ENCODE results near the gene HES7. TPM values are rescaled to one million over a fixed set of nuclear protein-coding genes. Genes with fewer than 3 reads are reported as not detected.
A peak's percentile ranks its signal among the peaks of the same experiment; 100 is the strongest.
"Not testable (repeated sequence)": the region's sequence is repeated elsewhere in the genome, so short reads cannot be mapped to it uniquely, and the experiment has no call there.

The HES7 gene
- under 1 TPM; 0.50 to 0.77 (median 0.61) TPM for total RNA-seq
- total RNA-seq (2013), result 0.20 TPM

GRCh38 chr17:8123695-8124349 lies at the start of gene HES7:
HES7 (minus strand) TSS chr17:8124106; CDS start chr17:8124084, 22 bp downstream.
- H3K4me3 Mint-ChIP-seq, result peak within 1 kb of the TSS; percentile 93
- Histone ChIP-seq H3K36me3 (ENCODE audit: control insufficient read depth, insufficient read depth, low read length) (no peaks in the 10 kb centered on the region), H3K27ac (ENCODE audit: low read length) (no peak within 1 kb of the TSS), H3K27me3 (ENCODE audit: control insufficient read depth, insufficient read depth, low read length) (peaks cover 33% of the 10 kb centered on the region), H3K4me3 (ENCODE audit: low read length) (peak within 1 kb of the TSS; percentile 22), H3K4me1 (ENCODE audit: control insufficient read depth, insufficient read depth, low read length) (peaks cover 70% of the 10 kb centered on the region), H3K9me3 (ENCODE audit: control insufficient read depth, insufficient read depth, low read length) (no peaks in the 10 kb centered on the region)
- WGBS (ENCODE audit: insufficient coverage), result 3% methylated on average over 29 of the region's 29 CpGs
- intact Hi-C loops (cut with micrococcal nuclease), result no loop called here
- peaks cover 75 to 77% of the 10 kb centered on the region in 2 donors for H3K4me1 Mint-ChIP-seq
- peaks cover 11% of the 10 kb centered on the region for H3K36me3 Mint-ChIP-seq
- peaks cover 50 to 58% of the 10 kb centered on the region in 2 donors for H3K27me3 Mint-ChIP-seq (ENCODE audit: low read depth in 2 of 2)
- peaks cover 0 to 2% of the 10 kb centered on the region in 2 donors for H3K9me3 Mint-ChIP-seq
- no peak for TF ChIP-seq CTCF (IDR thresholded peaks at IDR 0.05)
- ATAC-seq, result no peak
- no peak for DNase-seq
- H3K27ac Mint-ChIP-seq, result peak within 1 kb of the TSS; percentile 95 to 98

GRCh38 chr17:8173056-8173870 lies 49.4 kb upstream of the HES7 start:
- Histone ChIP-seq H3K4me3 (ENCODE audit: low read length) (peak overlapping the region; percentile 49), H3K36me3 (ENCODE audit: control insufficient read depth, insufficient read depth, low read length) (no peaks in the 10 kb centered on the region), H3K27me3 (ENCODE audit: control insufficient read depth, insufficient read depth, low read length) (no peaks in the 10 kb centered on the region), H3K4me1 (ENCODE audit: control insufficient read depth, insufficient read depth, low read length) (peaks cover 47% of the 10 kb centered on the region), H3K9me3 (ENCODE audit: control insufficient read depth, insufficient read depth, low read length) (no peaks in the 10 kb centered on the region), H3K27ac (ENCODE audit: low read length) (peak overlapping the region; percentile 98)
- intact Hi-C loops (cut with micrococcal nuclease), result loop anchor here (2.0 to 5.0 kb wide), 3 partner anchors 14 to 36 kb away; no protein-coding TSS in a partner anchor
- Mint-ChIP-seq H3K27me3 (ENCODE audit: low read depth in 2 of 2) (no peaks in the 10 kb centered on the region), H3K9me3 (no peaks in the 10 kb centered on the region), H3K36me3 (no peaks in the 10 kb centered on the region), H3K27ac (peak overlapping the region; percentile 99), H3K4me3 (peak overlapping the region; percentile 90), H3K4me1 (peaks cover 34 to 43% of the 10 kb centered on the region in 2 donors)
- ATAC-seq (peak; percentile 81 to 92 (median 82)), DNase-seq (peak; percentile 57 to 96)
- WGBS (ENCODE audit: insufficient coverage), result under 1% methylated on average over 22 of the region's 23 CpGs
- TF ChIP-seq CTCF (IDR thresholded peaks at IDR 0.05), result no peak

GRCh38 chr17:8170186-8170585 lies 46.3 kb upstream of the HES7 start:
- DNase-seq; H3K27ac ChIP-seq (ENCODE audit: low read length); ATAC-seq; H3K27me3 ChIP-seq (ENCODE audit: control insufficient read depth, insufficient read depth, low read length); H3K27me3 Mint-ChIP-seq (ENCODE audit: low read depth in 2 of 2); H3K36me3 Mint-ChIP-seq; H3K36me3 ChIP-seq (ENCODE audit: control insufficient read depth, insufficient read depth, low read length); H3K4me3 Mint-ChIP-seq; H3K4me3 ChIP-seq (ENCODE audit: low read length); H3K27ac Mint-ChIP-seq; H3K9me3 ChIP-seq (ENCODE audit: control insufficient read depth, insufficient read depth, low read length); H3K9me3 Mint-ChIP-seq: not testable (repeated sequence)
- H3K4me1 ChIP-seq (ENCODE audit: control insufficient read depth, insufficient read depth, low read length), result peaks cover 31% of the 10 kb centered on the region
- 97% methylated on average over 18 of the region's 19 CpGs for WGBS (ENCODE audit: insufficient coverage)
- intact Hi-C loops (cut with micrococcal nuclease), result loop anchor here (5.0 kb wide), 1 partner anchor 33 kb away; no protein-coding TSS in a partner anchor
- peaks cover 24 to 28% of the 10 kb centered on the region in 2 donors for H3K4me1 Mint-ChIP-seq

- TF ChIP-seq CTCF (IDR thresholded peaks at IDR 0.05), result no peak
- Histone ChIP-seq H3K9me3 (ENCODE audit: control insufficient read depth, insufficient read depth, low read length) (no peaks in the 10 kb centered on the region), H3K4me1 (ENCODE audit: control insufficient read depth, insufficient read depth, low read length) (peaks cover 34% of the 10 kb centered on the region), H3K4me3 (ENCODE audit: low read length) (no peak overlapping the region), H3K27ac (ENCODE audit: low read length) (no peak overlapping the region), H3K36me3 (ENCODE audit: control insufficient read depth, insufficient read depth, low read length) (no peaks in the 10 kb centered on the region), H3K27me3 (ENCODE audit: control insufficient read depth, insufficient read depth, low read length) (no peaks in the 10 kb centered on the region)
- Mint-ChIP-seq H3K4me3 (no peak overlapping the region), H3K27ac (no peak overlapping the region), H3K27me3 (ENCODE audit: low read depth in 2 of 2) (no peaks in the 10 kb centered on the region), H3K36me3 (no peaks in the 10 kb centered on the region), H3K9me3 (no peaks in the 10 kb centered on the region), H3K4me1 (peaks cover 21 to 28% of the 10 kb centered on the region in 2 donors)
- WGBS (ENCODE audit: insufficient coverage), result 92% methylated on average over 3 of the region's 3 CpGs
- intact Hi-C loops (cut with micrococcal nuclease), result no loop called here
- no peak for ATAC-seq
- no peak for DNase-seq
Observed at GRCh38 chr17:8167526-8167925, 43.6 kb upstream of the HES7 start.
